CD4-positive, alpha-beta T cell treated with Interleukin-15 for 4 hours (primary cell): ENCODE measurements around the gene VSIG8.

ENCODE experiments used
- DNase-seq: peaks from one replicate; pipeline ENCODE4 v3.0.0-alpha.2; 2020; ENCODE audit warnings: low spot score

The VSIG8 gene

DNA sequence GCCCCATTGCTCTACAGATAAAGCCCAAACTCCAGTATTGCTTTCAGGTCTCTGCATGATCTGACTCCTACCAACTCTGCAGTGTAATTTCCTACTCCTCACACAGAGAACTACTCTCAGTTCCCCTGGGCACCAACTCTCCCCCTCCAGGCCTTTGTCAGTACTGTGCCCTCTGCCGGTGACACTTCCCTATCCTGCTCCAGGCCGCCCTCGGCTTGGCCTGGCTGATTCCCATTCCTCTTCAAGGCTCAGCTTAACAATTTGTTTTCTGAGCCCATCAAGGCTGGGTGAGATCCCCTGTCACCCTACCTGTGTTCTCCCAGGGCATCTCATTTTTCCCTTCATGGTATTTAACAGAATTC is 33.2 kb downstream of the VSIG8 start:
- DNase-seq = no peak

DNA sequence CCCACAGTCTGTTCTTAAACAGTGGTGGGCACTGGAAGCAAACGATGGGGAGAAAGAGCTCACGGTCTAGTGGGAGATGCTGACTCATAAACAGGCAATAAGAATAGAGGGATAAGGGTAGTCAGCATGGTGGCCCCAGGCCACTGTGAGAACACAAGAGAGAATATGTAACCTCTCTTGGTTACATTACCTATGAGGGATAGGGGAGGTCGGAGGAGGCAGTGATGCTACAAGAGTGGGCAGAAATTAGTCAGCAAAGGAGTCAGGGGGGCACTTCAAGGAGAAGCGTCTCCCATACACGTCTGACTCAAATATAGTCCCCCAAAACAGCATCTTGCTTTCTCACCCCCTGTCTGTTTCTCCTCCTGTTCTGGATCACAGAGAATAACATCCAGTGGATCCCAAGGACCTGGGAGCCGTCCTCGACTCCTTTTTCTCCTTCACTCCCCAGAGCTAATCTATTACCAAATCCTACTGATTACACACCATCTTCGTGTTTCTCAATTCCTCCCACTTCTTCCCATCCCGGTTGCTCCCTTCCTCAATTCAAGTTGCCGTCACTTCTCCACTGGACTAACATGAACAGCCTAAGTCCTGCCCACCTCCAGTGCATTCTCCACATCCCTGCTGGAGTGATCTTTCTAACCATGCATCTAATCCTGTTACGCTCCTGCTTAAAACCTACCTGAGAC is 33.7 kb downstream of the VSIG8 start:
- DNase-seq = no peak

DNA sequence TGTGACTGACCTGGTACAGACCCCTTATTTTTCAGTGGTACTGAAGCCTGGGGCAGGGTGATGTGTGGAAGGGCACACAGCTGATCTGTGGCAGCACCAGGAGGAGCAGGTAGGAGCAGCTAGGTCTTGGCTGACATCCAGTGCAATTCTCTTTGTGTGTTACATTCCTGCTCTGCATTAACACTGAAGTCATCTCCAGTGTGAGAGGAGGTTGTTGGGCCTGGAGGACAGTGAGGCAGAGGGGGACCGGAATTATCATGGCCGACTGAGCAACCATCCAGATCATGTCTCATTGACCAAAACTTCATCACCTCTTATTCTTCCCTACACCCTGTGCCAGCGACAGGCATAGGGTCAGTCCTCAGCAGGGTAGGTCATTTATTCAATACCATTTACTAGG is 34.3 kb downstream of the VSIG8 start:
- no peak for DNase-seq

DNA sequence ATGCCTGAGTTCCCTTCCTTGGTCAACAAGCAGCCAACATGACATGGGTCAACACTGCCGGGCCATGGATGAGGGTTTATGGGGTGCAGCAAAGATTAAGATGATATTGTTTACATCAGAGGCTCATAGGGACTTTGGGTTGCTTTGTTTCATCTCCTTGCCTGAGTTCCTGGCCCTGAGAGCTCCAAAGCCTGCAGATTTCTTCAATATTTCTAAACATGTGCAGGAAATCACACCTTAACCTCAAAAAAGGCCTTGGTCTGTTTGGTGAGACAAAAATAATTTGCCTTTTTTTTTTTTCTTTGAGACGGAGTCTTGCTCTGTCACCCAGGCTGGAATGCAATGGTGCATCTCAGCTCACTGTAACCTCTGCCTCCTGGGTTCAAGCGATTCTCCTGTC is 34.9 kb downstream of the VSIG8 start:
- DNase-seq = peak; percentile 29

DNA sequence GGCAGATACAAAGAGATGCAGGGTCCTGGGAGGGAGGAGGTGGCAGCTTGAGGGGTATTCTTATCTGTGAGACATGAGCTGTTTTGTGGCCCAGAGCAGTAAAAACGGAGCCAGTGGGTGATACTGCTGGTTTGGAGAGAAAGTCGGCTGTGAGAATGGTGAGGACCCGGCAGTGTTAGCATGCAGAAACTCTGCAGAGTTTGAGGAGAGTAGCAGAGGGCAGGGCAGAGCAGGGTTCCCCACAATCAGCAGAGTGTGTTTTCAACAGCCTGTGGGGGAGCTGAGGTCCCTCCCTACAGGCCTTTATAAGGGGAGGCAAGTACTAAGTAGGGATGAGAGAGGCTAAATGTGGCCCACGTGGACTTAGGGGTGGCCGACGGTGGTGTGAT is 35.4 kb downstream of the VSIG8 start:
- DNase-seq = no peak

DNA sequence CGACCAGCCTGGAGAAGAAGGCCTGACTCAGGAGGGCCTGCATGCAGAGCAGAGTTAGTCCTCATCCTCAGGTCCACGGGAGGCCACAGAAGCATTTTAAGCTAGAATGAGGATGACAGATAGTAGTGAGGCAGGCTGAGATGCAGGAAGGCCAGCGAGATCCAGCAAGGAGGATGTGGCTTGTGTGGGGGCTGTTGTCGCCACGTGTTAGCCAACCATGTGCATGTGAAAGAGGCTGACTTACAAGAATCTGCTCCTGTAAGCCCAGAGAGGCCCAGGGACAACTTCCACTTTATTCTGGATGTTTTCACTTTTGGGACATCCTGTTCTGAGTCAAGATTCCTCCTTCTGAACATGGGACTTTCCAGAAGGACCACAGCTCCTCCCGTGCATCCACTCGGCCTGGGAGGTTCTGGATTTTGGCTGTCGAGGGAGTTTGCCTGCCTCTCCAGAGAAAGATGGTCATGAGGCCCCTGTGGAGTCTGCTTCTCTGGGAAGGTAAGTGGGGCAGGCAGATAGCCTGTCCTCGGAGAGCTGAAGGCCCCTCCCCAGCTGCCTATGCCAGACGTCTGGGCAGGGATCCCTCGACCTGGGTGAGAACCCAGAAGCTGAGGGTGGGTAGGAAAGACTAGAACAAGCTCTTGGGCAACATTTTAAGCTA is 35.9 kb downstream of the VSIG8 start, which contains the start of gene SLAMF8:
SLAMF8 (plus strand) TSS at position 433 of the 661 bp plus-strand sequence; CDS start at position 459, 26 bp downstream.
- peak; percentile 49 for DNase-seq

DNA sequence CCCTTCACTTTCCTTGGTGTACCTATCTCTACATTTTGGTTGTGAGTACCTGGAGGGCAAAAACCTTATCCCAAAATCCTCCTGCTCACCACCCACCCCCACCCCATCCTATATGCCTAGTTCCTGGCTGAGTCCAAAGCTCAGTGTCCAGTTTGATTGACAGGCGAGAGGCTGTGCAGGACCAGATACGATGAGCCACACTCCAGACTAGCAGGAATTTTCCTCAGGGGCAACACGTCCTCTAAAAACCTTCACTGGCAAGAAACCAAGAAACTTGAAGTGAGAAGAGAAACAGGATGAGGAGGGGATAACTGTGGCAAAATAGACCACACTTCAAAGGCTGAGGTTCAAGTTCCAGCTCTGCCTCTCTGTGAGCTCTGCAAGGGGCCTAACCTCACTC is 36.9 kb downstream of the VSIG8 start:
- no peak for DNase-seq

DNA sequence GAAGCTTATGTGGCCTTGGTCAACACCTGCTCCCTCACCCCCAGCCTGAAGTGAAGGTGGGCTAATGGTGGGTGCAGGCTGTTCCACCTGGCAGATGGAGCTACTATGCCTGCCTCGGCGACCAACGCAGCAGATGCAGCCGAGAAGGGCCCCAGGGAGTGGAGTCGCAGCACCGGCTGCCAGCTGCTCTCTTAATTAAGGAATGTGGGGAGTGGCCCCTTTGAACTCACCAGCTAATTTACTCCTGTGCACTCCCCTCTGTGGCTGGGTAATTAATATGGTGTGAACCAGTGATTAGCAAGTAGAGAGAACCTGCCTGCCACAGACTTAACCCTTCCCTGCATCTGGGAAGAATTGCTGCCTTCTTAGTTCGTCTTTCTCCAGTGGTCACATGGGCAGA is 39.1 kb downstream of the VSIG8 start:
- no peak for DNase-seq

DNA sequence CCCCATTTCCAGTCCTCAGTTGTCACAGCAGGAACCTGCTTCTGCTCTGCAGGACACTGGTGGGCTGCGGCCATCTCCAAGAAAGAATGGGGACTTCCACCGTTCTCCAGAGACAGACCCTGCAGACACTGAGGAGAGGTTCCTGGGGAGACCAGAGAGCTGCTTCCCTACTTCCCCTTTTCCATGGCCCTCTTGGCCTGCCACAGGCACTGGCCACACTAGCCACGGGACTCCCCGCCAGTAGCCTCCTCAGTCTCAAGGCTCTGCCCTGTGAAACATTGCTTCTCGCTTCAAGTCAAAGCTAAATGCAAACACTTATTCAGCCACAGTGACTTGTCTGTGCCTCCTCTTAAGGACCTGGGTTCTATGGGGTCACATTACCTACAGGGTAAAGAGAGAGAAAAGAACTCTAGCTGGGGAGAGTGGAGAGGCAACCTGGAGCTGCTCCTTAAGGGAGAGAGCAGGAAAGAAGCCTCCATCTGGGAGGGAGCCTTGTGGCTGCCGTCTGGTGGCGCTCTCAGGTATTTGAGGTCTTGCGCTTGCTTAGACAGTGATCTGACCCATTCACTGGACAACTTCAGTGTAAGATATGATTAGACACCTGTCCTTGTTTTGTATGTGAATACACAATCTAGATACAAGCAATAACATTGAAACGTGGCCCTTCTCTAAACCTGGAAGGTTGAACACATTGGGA is 41.1 kb downstream of the VSIG8 start:
- DNase-seq = no peak

DNA sequence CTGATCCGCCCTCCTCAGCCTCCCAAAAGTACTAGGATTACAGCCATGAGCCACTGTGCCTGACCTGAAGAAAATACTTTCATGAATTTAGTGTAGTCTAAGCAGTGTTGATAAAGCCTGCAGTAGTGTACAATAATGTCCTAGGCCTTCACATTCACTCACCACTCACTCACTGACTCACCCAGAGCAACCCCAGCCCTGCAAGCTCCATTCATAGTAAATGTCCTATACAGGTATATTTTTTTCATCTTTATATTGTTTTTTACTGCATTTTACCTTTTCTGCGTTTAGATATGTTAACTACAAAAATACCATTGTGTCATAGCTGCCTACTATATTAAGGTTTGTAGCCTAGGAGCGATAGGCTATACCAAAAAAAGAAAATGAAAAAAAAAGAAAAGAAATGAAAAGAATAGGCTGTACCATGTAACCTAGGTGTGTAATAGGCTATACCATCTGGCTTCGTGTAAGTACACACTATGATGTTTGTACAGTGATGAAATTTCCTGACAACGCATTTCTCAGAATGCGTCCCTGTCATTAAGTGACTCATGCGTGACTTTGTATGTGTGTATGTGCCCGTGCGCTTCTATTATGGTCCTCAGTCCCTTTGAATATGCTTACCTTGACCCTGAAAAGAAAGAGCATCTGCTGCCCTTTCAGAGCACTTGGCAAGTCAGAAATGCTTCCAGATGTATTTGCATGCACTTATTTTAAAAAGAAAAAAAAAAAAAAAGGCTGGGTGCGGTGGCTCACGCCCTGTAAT is 45.0 kb downstream of the VSIG8 start:
- no peak for DNase-seq

DNA sequence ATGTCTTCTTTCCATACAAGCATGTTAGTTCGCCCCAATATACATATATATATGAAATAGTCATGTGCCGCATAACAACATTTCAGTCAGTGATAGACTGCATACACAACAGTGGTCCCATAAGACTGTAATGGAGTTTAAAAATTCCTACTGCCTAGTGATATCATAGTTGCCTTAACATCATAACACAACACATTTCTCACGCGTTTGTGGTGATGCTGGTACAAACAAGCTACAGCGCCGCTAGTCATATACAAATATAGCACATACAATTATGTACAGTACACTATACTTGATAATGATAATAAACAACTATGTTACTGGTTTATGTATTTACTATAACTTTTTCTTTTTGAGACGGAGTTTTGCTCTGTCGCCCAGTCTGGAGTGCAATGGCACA is 46.5 kb downstream of the VSIG8 start:
- DNase-seq = no peak

DNA sequence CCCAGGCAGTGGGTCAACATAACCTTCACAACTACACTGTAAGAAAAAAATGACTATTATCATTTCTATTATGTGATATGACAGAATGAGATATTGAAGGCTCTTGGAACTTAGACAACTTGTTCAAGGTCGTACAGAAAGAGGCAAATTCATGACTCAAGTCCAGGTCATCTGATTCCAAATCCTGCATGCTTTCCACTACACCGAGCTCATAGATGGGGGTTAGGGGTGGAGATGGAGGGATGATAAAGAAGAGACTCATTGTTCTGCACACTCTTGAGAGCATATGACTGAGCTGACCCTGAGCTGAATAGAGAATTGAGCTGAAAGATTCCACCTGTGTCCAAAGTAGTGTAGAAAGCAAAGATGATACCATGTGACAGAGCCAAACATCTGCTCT is 57.5 kb downstream of the VSIG8 start:
- no peak for DNase-seq
